ENCODE measurements around the gene DPM1.
"Not testable (repeated sequence)": the region's sequence is repeated elsewhere in the genome, so short reads cannot be mapped to it uniquely, and the experiment has no call there.

The DPM1 gene

GRCh38 chr20:50978533-50978932 is 20.2 kb upstream of the DPM1 start:
- DNase-seq: not testable (repeated sequence)

- DNase-seq: no peak
Measured at GRCh38 chr20:50977066-50978021, 19.0 kb upstream of the DPM1 start.

- no peak for DNase-seq
Measured at GRCh38 chr20:50975701-50976330, 17.5 kb upstream of the DPM1 start.

GRCh38 chr20:50969912-50970311 is 11.6 kb upstream of the DPM1 start:
- DNase-seq: no peak

- no peak for DNase-seq
Measured at GRCh38 chr20:50969435-50969834, 11.1 kb upstream of the DPM1 start.

GRCh38 chr20:50968289-50968688 is 10.0 kb upstream of the DPM1 start:
- DNase-seq: no peak

- DNase-seq: no peak
Measured at GRCh38 chr20:50967586-50967985, 9.3 kb upstream of the DPM1 start.

- DNase-seq: no peak
Measured at GRCh38 chr20:50959543-50960126, 1.3 kb upstream of the DPM1 start.

- peak; percentile 47 to 94 (median 77) for DNase-seq
Measured at GRCh38 chr20:50958615-50959542, 547 bp upstream of the DPM1 start, which contains the start of gene MOCS3. Gene MOCS3 (plus strand): TSS chr20:50958818. CDS start chr20:50958843, 25 bp downstream.

- no peak for DNase-seq
Measured at GRCh38 chr20:50957276-50957675, 1.1 kb downstream of the DPM1 start.

GRCh38 chr20:50953821-50954220 is 4.5 kb downstream of the DPM1 start:
- no peak for DNase-seq

- no peak for DNase-seq
Measured at GRCh38 chr20:50953196-50953595, 5.1 kb downstream of the DPM1 start.

- no peak for DNase-seq
Measured at GRCh38 chr20:50948132-50948785, 10.1 kb downstream of the DPM1 start.

- no peak for DNase-seq
Measured at GRCh38 chr20:50943069-50943468, 15.3 kb downstream of the DPM1 start.

GRCh38 chr20:50933589-50933988 is 24.7 kb downstream of the DPM1 start:
- no peak for DNase-seq

- no peak for DNase-seq
Measured at GRCh38 chr20:50932691-50933280, 25.5 kb downstream of the DPM1 start.

- DNase-seq: no peak
Measured at GRCh38 chr20:50932016-50932485, 26.3 kb downstream of the DPM1 start.

GRCh38 chr20:50931306-50932015 is 26.9 kb downstream of the DPM1 start, which contains the start of gene ADNP:
Gene ADNP (minus strand): TSS chr20:50931437. CDS start chr20:50903996, 27,441 bp downstream.
- peak; percentile 71 to 95 (median 86) for DNase-seq

GRCh38 chr20:50930976-50931305 is 27.4 kb downstream of the DPM1 start:
- DNase-seq: peak in 1 of 5 experiments; percentile 57

Measured in T-helper 2 cell (primary cell).